GM23338 (cell line): ENCODE data around the gene RAD51. TPM values are rescaled to one million over a fixed set of nuclear protein-coding genes. Genes with fewer than 3 reads are reported as not detected.

Experiments used
- ATAC-seq: fragments of 200-7000 bp; cut with Tn5 transposase; 3 replicates; pipeline ENCODE4 v1.9.1; 2020
- DNase-seq: peaks from one replicate; pipeline ENCODE4 v3.0.0-alpha.2; 2015; ENCODE audit warnings: low spot score
- H2AFZ ChIP-seq: fragments of 200-600 bp; sonication (generic); 2 replicates; pipeline ENCODE4 v1.8.0; 2016; ENCODE audit warnings: antibody characterized with exemption, mild to moderate bottlenecking, moderate library complexity
- H3F3A ChIP-seq: fragments of 200-600 bp; sonication (generic); replicated peaks from 2 replicates; pipeline ENCODE4 v1.8.0; 2017; ENCODE audit warnings: antibody characterized with exemption, mixed run types, low read depth
- H3K27ac ChIP-seq: fragments of 200-600 bp; sonication (generic); 2 replicates; pipeline ENCODE4 v1.6.1; 2016; ENCODE audit warnings: low read depth
- H3K27me3 ChIP-seq: fragments of 200-600 bp; sonication (generic); 2 replicates; pipeline ENCODE4 v1.8.0; 2016; ENCODE audit warnings: mild to moderate bottlenecking, mixed run types, moderate library complexity; ENCODE audit not compliant: insufficient read depth
- H3K36me3 ChIP-seq: fragments of 200-600 bp; sonication (generic); 2 replicates; pipeline ENCODE4 v1.8.0; 2016; ENCODE audit warnings: mild to moderate bottlenecking; ENCODE audit not compliant: insufficient read depth
- H3K4me1 ChIP-seq: fragments of 200-600 bp; sonication (generic); 2 replicates; pipeline ENCODE4 v1.8.0; 2016; ENCODE audit warnings: mild to moderate bottlenecking, moderate library complexity; ENCODE audit not compliant: insufficient read depth
- H3K4me2 ChIP-seq: fragments of 200-600 bp; sonication (generic); 2 replicates; pipeline ENCODE4 v1.7.1; 2017; ENCODE audit warnings: mixed run types
- H3K4me3 ChIP-seq: fragments of 200-600 bp; sonication (generic); 2 replicates; pipeline ENCODE4 v1.6.1; 2016; ENCODE audit warnings: mixed run types
- H3K79me2 ChIP-seq: fragments of 200-600 bp; sonication (generic); replicated peaks from 2 replicates; pipeline ENCODE4 v1.8.0; 2017; ENCODE audit warnings: mild to moderate bottlenecking; ENCODE audit not compliant: insufficient read depth
- H3K9me2 ChIP-seq: fragments of 200-600 bp; sonication (generic); 2 replicates; pipeline ENCODE4 v1.8.0; 2017; ENCODE audit not compliant: insufficient read depth
- H4K20me1 ChIP-seq: fragments of 200-600 bp; sonication (generic); replicated peaks from 2 replicates; pipeline ENCODE4 v1.8.0; 2017; ENCODE audit warnings: mild to moderate bottlenecking; ENCODE audit not compliant: insufficient read depth
- H3K27ac Mint-ChIP-seq: 2 replicates; pipeline ENCODE4 v1.8.0; 2020; ENCODE audit warnings: inconsistent platforms, mild to moderate bottlenecking, moderate library complexity, mixed read lengths
- H3K27me3 Mint-ChIP-seq: 3 replicates; pipeline ENCODE4 v1.8.0; 2022; ENCODE audit warnings: low read depth, mild to moderate bottlenecking, moderate library complexity, mixed read lengths, inconsistent platforms; ENCODE audit not compliant: insufficient read depth, poor library complexity
- H3K36me3 Mint-ChIP-seq: 3 replicates; pipeline ENCODE4 v1.8.0; 2021; ENCODE audit warnings: low read depth, mild to moderate bottlenecking, inconsistent platforms, moderate library complexity, mixed read lengths
- H3K4me1 Mint-ChIP-seq: 3 replicates; pipeline ENCODE4 v1.8.0; 2020; ENCODE audit warnings: mild to moderate bottlenecking, inconsistent platforms, mixed read lengths
- H3K4me3 Mint-ChIP-seq: 3 replicates; pipeline ENCODE4 v1.8.0; 2021; ENCODE audit warnings: moderate library complexity, mild to moderate bottlenecking, inconsistent platforms, mixed read lengths
- H3K9me3 Mint-ChIP-seq: 3 replicates; pipeline ENCODE4 v1.8.0; 2020; ENCODE audit warnings: moderate library complexity, mild to moderate bottlenecking, inconsistent platforms, mixed read lengths
- ETS1 ChIP-seq: IDR thresholded peaks from 2 replicates; pipeline ENCODE4 v1.6.1; 2016; ENCODE audit warnings: antibody characterized with exemption
- EZH2 ChIP-seq: fragments of 200-600 bp; sonication (generic); IDR thresholded peaks from one replicate; pipeline ENCODE4 v1.8.0; 2017; ENCODE audit warnings: antibody characterized with exemption, mild to moderate bottlenecking, low read depth; ENCODE audit not compliant: unreplicated experiment
- JUNB ChIP-seq: IDR thresholded peaks from one replicate; pipeline ENCODE4 v1.6.1; 2016; ENCODE audit warnings: antibody characterized with exemption; ENCODE audit not compliant: unreplicated experiment
- REST ChIP-seq: IDR thresholded peaks from one replicate; pipeline ENCODE4 v1.6.1; 2018; ENCODE audit warnings: antibody characterized with exemption; ENCODE audit not compliant: unreplicated experiment
- STAT1 ChIP-seq: IDR thresholded peaks from one replicate; pipeline ENCODE4 v1.6.1; 2016; ENCODE audit warnings: antibody characterized with exemption; ENCODE audit not compliant: unreplicated experiment
- ZNF114 ChIP-seq: fragments of 250-450 bp; sonication (Bioruptor Pico); IDR thresholded peaks from 2 replicates; pipeline ENCODE4 v1.5.0; 2020; ENCODE audit warnings: mild to moderate bottlenecking, moderate library complexity
- polyA plus RNA-seq: library from polyadenylated mRNA; unstranded; fragments of >200 nt; fragmentation: Nextera tagmentation; extraction: Ambion mirVana; gene quantifications from 2 replicates; pipeline ENCODE4 v1.2.1, GENCODE V29; 2016
- total RNA-seq: library from RNA; depleted of rRNA; stranded (reverse); fragments of >200 nt; shearing (Covaris generic); gene quantifications from 2 replicates; pipeline ENCODE4 v1.2.3, GENCODE V29; 2014
- TF ChIP-seq, protein P1 (sequence below): fragments of 250-450 bp; sonication (Bioruptor Pico); IDR thresholded peaks from 2 replicates; pipeline ENCODE4 v1.5.0; 2020; ENCODE audit warnings: mild to moderate bottlenecking, moderate library complexity

The RAD51 gene
- total and polyA plus RNA-seq, 2 experiments from 2014 or later: 20.3 to 26.2 TPM

- peaks cover 24% of the 10 kb centered on the region for H3K79me2 ChIP-seq
- Mint-ChIP-seq H3K27me3 (peaks cover 7% of the 10 kb centered on the region), H3K4me1 (peaks cover 24% of the 10 kb centered on the region), H3K9me3 (no peaks in the 10 kb centered on the region), H3K36me3 (peaks cover 12% of the 10 kb centered on the region), H3K4me3 (no peak overlapping the region), H3K27ac (no peak overlapping the region)
- H3K27me3 ChIP-seq: no peaks in the 10 kb centered on the region
- TF ChIP-seq STAT1 (no peak), REST (no peak), EZH2 (no peak), JUNB (no peak), ETS1 (no peak), ZNF114 (CRISPR knock-in tag) (no peak)
- TF ChIP-seq, protein P1, sequence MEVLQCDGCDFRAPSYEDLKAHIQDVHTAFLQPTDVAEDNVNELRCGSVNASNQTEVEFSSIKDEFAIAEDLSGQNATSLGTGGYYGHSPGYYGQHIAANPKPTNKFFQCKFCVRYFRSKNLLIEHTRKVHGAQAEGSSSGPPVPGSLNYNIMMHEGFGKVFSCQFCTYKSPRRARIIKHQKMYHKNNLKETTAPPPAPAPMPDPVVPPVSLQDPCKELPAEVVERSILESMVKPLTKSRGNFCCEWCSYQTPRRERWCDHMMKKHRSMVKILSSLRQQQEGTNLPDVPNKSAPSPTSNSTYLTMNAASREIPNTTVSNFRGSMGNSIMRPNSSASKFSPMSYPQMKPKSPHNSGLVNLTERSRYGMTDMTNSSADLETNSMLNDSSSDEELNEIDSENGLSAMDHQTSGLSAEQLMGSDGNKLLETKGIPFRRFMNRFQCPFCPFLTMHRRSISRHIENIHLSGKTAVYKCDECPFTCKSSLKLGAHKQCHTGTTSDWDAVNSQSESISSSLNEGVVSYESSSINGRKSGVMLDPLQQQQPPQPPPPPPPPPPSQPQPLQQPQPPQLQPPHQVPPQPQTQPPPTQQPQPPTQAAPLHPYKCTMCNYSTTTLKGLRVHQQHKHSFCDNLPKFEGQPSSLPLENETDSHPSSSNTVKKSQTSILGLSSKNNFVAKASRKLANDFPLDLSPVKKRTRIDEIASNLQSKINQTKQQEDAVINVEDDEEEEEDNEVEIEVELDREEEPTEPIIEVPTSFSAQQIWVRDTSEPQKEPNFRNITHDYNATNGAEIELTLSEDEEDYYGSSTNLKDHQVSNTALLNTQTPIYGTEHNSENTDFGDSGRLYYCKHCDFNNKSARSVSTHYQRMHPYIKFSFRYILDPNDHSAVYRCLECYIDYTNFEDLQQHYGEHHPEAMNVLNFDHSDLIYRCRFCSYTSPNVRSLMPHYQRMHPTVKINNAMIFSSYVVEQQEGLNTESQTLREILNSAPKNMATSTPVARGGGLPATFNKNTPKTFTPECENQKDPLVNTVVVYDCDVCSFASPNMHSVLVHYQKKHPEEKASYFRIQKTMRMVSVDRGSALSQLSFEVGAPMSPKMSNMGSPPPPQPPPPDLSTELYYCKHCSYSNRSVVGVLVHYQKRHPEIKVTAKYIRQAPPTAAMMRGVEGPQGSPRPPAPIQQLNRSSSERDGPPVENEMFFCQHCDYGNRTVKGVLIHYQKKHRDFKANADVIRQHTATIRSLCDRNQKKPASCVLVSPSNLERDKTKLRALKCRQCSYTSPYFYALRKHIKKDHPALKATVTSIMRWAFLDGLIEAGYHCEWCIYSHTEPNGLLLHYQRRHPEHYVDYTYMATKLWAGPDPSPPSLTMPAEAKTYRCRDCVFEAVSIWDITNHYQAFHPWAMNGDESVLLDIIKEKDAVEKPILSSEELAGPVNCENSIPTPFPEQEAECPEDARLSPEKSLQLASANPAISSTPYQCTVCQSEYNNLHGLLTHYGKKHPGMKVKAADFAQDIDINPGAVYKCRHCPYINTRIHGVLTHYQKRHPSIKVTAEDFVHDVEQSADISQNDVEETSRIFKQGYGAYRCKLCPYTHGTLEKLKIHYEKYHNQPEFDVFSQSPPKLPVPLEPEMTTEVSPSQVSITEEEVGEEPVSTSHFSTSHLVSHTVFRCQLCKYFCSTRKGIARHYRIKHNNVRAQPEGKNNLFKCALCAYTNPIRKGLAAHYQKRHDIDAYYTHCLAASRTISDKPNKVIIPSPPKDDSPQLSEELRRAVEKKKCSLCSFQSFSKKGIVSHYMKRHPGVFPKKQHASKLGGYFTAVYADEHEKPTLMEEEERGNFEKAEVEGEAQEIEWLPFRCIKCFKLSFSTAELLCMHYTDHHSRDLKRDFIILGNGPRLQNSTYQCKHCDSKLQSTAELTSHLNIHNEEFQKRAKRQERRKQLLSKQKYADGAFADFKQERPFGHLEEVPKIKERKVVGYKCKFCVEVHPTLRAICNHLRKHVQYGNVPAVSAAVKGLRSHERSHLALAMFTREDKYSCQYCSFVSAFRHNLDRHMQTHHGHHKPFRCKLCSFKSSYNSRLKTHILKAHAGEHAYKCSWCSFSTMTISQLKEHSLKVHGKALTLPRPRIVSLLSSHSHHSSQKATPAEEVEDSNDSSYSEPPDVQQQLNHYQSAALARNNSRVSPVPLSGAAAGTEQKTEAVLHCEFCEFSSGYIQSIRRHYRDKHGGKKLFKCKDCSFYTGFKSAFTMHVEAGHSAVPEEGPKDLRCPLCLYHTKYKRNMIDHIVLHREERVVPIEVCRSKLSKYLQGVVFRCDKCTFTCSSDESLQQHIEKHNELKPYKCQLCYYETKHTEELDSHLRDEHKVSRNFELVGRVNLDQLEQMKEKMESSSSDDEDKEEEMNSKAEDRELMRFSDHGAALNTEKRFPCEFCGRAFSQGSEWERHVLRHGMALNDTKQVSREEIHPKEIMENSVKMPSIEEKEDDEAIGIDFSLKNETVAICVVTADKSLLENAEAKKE (CRISPR knock-in tag): no peak
- no peak overlapping the region for H2AFZ ChIP-seq
- no peaks in the 10 kb centered on the region for H4K20me1 ChIP-seq
- H3F3A ChIP-seq: no peaks in the 10 kb centered on the region
- DNase-seq (no peak), ATAC-seq (no peak)
- no peaks in the 10 kb centered on the region; the same call in 1 of the 2 replicates for H3K36me3 ChIP-seq
- no peaks in the 10 kb centered on the region for H3K9me2 ChIP-seq
- no peak overlapping the region for H3K4me3 ChIP-seq
- no peak overlapping the region for H3K4me2 ChIP-seq
- H3K4me1 ChIP-seq: peaks cover 3% of the 10 kb centered on the region
- no peak overlapping the region for H3K27ac ChIP-seq
These were observed 55.9 kb downstream of the RAD51 start for GRCh38 chr15:40750885-40751284.
